Mesothelial cell of epicardium (in vitro differentiated cells): Measurements from ENCODE around the gene GLDC. TPM values are rescaled to one million over a fixed set of nuclear protein-coding genes. Genes with fewer than 3 reads are reported as not detected.

Experiments used
- DNase-seq, 2 experiments: peaks; one replicate each; pipeline ENCODE4 v3.0.0; 2021; ENCODE audit warnings: low spot score in 2 of 2; ENCODE audit not compliant: unreplicated experiment in 2 of 2
- H3K27ac Mint-ChIP-seq: 2 replicates; pipeline ENCODE4 v1.8.0; 2021; ENCODE audit warnings: mixed read lengths
- H3K27me3 Mint-ChIP-seq: 2 replicates; pipeline ENCODE4 v1.8.0; 2021; ENCODE audit warnings: low read depth, mixed read lengths
- H3K36me3 Mint-ChIP-seq: 2 replicates; pipeline ENCODE4 v1.8.0; 2021; ENCODE audit warnings: mixed read lengths
- H3K4me1 Mint-ChIP-seq: 2 replicates; pipeline ENCODE4 v1.8.0; 2021; ENCODE audit warnings: mixed read lengths
- H3K4me3 Mint-ChIP-seq: 2 replicates; pipeline ENCODE4 v1.8.0; 2021; ENCODE audit warnings: mild to moderate bottlenecking, moderate library complexity, mixed read lengths
- H3K9me3 Mint-ChIP-seq: 2 replicates; pipeline ENCODE4 v1.8.0; 2021; ENCODE audit warnings: mixed read lengths
- total RNA-seq: library from RNA; stranded (reverse); gene quantifications from 3 replicates; pipeline ENCODE4 v1.2.1, GENCODE V29; 2021
- TF ChIP-seq, protein P1 (sequence below): fragments of 200-600 bp; sonication (generic); IDR thresholded peaks from one replicate; pipeline ENCODE4 v1.5.0; 2021; ENCODE audit warnings: antibody characterized with exemption; ENCODE audit not compliant: unreplicated experiment

GLDC gene
- total RNA-seq, 1 donor from 2014 or later: 2.0 TPM

DNA sequence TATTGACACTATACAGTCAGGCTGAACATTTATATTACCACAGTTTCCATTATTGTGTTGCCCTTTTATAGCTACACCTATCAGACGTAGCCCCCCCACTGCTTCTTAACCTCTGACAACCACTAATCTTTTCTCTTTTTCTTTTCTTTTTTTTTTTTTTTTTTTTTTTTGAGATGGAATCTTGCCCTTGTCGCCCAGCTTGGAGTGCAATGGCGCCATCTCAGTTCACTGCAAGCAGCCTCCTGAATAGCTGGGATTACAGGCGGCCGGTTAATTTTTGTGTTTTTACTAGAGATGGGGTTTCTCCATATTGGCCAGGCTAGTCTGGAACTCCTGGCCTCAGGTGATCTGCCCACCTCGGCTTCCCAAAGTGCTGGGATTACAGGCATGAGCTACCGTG, 157.1 kb downstream of the GLDC start:
- Mint-ChIP-seq H3K36me3 (peaks cover 23% of the 10 kb centered on the region), H3K4me3 (no peak overlapping the region), H3K27me3 (no peaks in the 10 kb centered on the region), H3K4me1 (no peaks in the 10 kb centered on the region), H3K27ac (no peak overlapping the region), H3K9me3 (no peaks in the 10 kb centered on the region)
- DNase-seq: no peak
- TF ChIP-seq, protein P1, sequence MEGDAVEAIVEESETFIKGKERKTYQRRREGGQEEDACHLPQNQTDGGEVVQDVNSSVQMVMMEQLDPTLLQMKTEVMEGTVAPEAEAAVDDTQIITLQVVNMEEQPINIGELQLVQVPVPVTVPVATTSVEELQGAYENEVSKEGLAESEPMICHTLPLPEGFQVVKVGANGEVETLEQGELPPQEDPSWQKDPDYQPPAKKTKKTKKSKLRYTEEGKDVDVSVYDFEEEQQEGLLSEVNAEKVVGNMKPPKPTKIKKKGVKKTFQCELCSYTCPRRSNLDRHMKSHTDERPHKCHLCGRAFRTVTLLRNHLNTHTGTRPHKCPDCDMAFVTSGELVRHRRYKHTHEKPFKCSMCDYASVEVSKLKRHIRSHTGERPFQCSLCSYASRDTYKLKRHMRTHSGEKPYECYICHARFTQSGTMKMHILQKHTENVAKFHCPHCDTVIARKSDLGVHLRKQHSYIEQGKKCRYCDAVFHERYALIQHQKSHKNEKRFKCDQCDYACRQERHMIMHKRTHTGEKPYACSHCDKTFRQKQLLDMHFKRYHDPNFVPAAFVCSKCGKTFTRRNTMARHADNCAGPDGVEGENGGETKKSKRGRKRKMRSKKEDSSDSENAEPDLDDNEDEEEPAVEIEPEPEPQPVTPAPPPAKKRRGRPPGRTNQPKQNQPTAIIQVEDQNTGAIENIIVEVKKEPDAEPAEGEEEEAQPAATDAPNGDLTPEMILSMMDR: no peak

DNA sequence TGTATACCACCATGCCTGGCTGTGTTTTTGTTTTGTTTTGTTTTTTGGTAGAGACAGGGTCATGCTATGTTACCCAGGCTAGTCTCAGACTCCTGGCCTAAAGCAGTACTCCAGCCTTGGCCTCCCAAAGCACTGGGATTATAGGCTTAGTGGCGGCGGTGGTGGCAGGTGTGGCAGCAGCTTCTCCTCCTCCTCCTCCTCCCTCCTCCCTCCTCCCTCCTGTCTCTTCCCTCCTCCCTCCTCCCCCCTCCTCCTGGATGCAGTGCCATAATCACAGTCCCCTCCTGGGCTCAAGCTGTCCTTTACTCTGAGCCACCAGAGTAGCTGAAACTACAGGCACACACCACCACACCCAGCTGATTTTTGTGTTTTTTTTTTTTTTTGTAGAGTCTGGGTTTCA, 161.3 kb downstream of the GLDC start:
- Mint-ChIP-seq H3K4me3 (no peak overlapping the region), H3K36me3 (peaks cover 24% of the 10 kb centered on the region), H3K27me3 (no peaks in the 10 kb centered on the region), H3K27ac (no peak overlapping the region), H3K4me1 (no peaks in the 10 kb centered on the region), H3K9me3 (no peaks in the 10 kb centered on the region)
- DNase-seq: no peak
- TF ChIP-seq, protein P1: no peak

Other genes starting within 250 kb of the GLDC start
- gene UHRF2, start 232.5 kb downstream of the GLDC start, total RNA-seq: 55.2 to 62.0 TPM (median 61.2 TPM) in 3 replicates
- 25.4 to 26.8 TPM (median 25.7 TPM) in 3 replicates for gene KDM4C, start 112.2 kb upstream of the GLDC start, total RNA-seq